Chondrocyte (in vitro differentiated cells): ENCODE data around the gene TANC1. TPM values are rescaled to one million over a fixed set of nuclear protein-coding genes. Genes with fewer than 3 reads are reported as not detected.
A peak's percentile ranks its signal among the peaks of the same experiment; 100 is the strongest.

Experiments
- DNase-seq: peaks from one replicate; pipeline ENCODE4 v3.0.0; 2021; ENCODE audit warnings: mixed read lengths, low spot score
- H3K27ac Mint-ChIP-seq: one replicate; pipeline ENCODE4 v1.8.0; 2021; ENCODE audit warnings: mild to moderate bottlenecking, moderate library complexity, mixed read lengths; ENCODE audit not compliant: unreplicated experiment
- H3K27me3 Mint-ChIP-seq: 2 replicates; pipeline ENCODE4 v1.8.0; 2021; ENCODE audit warnings: low read depth, mixed read lengths
- H3K36me3 Mint-ChIP-seq: 2 replicates; pipeline ENCODE4 v1.8.0; 2021; ENCODE audit warnings: low read depth, mixed read lengths
- H3K4me1 Mint-ChIP-seq: 2 replicates; pipeline ENCODE4 v1.8.0; 2021; ENCODE audit warnings: low read depth, mild to moderate bottlenecking, mixed read lengths
- H3K4me3 Mint-ChIP-seq: one replicate; pipeline ENCODE4 v1.8.0; 2021; ENCODE audit warnings: mild to moderate bottlenecking, moderate library complexity, mixed read lengths; ENCODE audit not compliant: unreplicated experiment
- H3K9me3 Mint-ChIP-seq: 2 replicates; pipeline ENCODE4 v1.8.0; 2021; ENCODE audit warnings: low read depth, mixed read lengths
- CTCF ChIP-seq: fragments of 200-600 bp; sonication (generic); IDR thresholded peaks from 2 replicates; pipeline ENCODE4 v1.5.0; 2021; ENCODE audit warnings: antibody characterized with exemption, mild to moderate bottlenecking, moderate library complexity
- total RNA-seq: library from RNA; stranded (reverse); gene quantifications from 3 replicates; pipeline ENCODE4 v1.2.1, GENCODE V29; 2021

TANC1 gene
- total RNA-seq, 1 donor from 2014 or later: 29.5 TPM

DNA sequence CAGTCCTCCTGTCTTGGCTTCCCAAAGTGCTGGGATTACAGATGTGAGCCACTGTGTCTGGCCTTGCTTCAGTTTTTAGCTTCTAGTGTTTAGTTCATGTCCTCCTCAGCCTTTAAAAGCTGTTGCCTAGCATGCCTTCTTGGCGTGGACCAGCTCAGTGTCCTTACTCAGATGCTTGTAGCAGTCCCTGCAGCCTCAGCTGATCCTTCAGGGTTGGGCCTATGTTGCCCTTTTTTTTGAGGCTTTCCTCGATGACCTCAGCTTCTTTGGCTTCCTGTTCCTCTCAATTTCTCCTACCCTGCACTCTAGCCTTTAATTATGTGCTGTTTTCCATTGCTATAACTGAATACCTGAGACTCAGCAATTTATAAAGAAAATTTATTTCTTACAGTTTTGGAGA is 57.7 kb downstream of the TANC1 start:
- no peak for DNase-seq
- Mint-ChIP-seq H3K36me3 (no peaks in the 10 kb centered on the region), H3K4me3 (no peak overlapping the region), H3K4me1 (peaks cover 32% of the 10 kb centered on the region), H3K27ac (no peak overlapping the region), H3K27me3 (no peaks in the 10 kb centered on the region), H3K9me3 (no peaks in the 10 kb centered on the region)
- no peak for TF ChIP-seq CTCF

DNA sequence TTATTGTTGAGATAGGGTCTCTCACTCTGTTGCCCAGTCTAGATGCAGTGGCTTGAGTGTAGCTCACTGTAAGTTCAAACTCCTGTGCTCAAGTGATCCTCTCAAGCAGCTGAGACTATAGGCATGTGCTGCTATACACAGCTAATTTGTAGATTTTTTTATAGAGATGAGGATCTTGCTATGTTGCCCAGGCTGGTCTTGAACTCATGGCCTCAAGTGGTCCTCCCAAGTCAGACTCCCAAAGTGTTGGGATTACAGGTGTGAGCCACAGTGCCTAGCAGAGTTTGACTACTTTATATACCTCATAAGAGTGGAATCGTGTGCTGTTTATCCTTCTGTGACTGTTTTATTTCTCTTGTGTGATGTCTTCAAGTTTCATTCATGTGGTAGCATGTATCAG is 60.3 kb downstream of the TANC1 start:
- H3K9me3 Mint-ChIP-seq: no peaks in the 10 kb centered on the region
- no peaks in the 10 kb centered on the region for H3K36me3 Mint-ChIP-seq
- DNase-seq: no peak
- no peaks in the 10 kb centered on the region for H3K27me3 Mint-ChIP-seq
- H3K4me3 Mint-ChIP-seq: no peak overlapping the region
- peaks cover 49% of the 10 kb centered on the region for H3K4me1 Mint-ChIP-seq
- H3K27ac Mint-ChIP-seq: no peak overlapping the region
- TF ChIP-seq CTCF: no peak

DNA sequence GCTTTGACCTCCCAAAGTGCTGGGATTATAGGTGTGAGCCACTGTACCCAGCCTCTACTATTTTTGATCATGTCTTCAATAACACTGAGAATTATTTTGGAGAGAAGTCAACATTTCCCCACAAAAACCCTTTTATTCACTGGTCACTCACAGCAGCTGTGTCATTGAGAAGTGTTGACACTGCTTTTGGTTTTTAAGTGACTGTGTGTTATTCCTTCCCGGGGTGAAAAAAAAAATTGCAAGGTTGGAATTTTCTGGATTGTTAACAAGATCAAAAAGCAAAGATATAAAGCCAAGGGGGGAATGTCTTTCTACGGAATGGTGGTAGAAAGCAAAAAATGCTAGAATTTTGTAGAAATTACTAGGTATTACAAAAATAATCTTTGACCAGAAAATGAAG is 61.5 kb downstream of the TANC1 start:
- Mint-ChIP-seq H3K4me3 (no peak overlapping the region), H3K36me3 (peaks cover 2% of the 10 kb centered on the region), H3K4me1 (peaks cover 49% of the 10 kb centered on the region), H3K9me3 (no peaks in the 10 kb centered on the region), H3K27ac (peak overlapping the region; percentile 85), H3K27me3 (no peaks in the 10 kb centered on the region)
- TF ChIP-seq CTCF: no peak
- no peak for DNase-seq

GRCh38 chr2:159030674-159031380 is 62.4 kb downstream of the TANC1 start:
- H3K36me3 Mint-ChIP-seq: peaks cover 2% of the 10 kb centered on the region
- DNase-seq: no peak
- H3K9me3 Mint-ChIP-seq: no peaks in the 10 kb centered on the region
- no peaks in the 10 kb centered on the region for H3K27me3 Mint-ChIP-seq
- H3K4me3 Mint-ChIP-seq: no peak overlapping the region
- peak overlapping the region; percentile 58 for H3K27ac Mint-ChIP-seq
- peaks cover 54% of the 10 kb centered on the region for H3K4me1 Mint-ChIP-seq
- TF ChIP-seq CTCF: no peak

- TF ChIP-seq CTCF: no peak
- Mint-ChIP-seq H3K4me1 (peaks cover 52% of the 10 kb centered on the region), H3K27ac (peak overlapping the region; percentile 39), H3K4me3 (no peak overlapping the region), H3K9me3 (peaks cover under 1% of the 10 kb centered on the region), H3K36me3 (peaks cover 2% of the 10 kb centered on the region), H3K27me3 (no peaks in the 10 kb centered on the region)
- no peak for DNase-seq
Observed at GRCh38 chr2:159032146-159032545, 63.7 kb downstream of the TANC1 start.
